NCI-H1417 treated with DMSO at 0.1 percent for 48 hours (cell line): Measurements from ENCODE around the gene ABLIM1.

Source experiments
- DNase-seq: peaks from one replicate; lab custom pipeline; 2025; lab: John Stamatoyannopoulos, UW

Gene ABLIM1

DNA sequence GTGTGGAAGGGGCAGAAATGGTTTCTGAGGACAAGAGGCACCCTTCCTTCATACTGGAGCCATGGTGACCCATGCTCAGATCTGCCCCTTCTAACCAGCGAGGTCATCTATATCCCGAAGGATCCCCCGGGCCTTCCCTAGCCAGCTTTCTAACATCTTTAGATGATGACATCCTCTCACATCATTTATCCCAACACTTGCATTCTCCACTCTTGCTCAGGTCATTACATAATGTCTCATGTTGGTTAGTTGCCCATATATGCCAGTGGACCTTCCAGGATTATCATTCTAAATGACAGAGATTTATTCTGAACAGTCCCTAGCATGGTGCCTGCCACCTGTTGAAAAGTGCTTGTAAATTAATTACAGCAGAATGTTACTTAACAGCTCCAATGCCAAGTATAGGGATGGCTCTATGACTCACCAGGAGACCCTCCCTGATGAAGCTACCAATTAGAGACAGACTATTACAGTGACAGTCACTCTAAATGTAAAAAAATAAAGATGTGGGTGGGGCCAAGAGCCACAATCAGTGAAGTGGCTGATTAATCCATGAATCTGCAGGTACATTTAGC lies 22.6 kb upstream of the ABLIM1 start:
- DNase-seq: peak; percentile 3

DNA sequence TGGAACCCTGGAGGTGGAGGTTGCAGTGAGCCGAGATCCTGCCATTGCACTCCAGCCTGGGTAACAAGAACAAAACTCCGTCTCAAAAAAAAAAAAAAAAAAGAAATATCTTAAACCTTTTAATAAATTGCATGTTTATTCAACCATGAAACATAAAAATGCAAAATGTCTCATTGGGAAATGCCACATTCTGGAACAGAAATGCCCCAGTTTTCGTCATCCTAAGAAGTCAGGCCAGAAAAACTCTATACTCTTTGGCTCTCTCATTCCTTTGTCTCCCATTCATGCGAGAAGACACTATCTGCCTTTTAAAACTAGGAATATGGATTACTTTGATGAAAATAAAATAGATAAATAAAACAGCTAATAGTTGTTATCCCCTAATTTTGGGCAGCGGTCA lies 21.5 kb upstream of the ABLIM1 start:
- DNase-seq: no peak

DNA sequence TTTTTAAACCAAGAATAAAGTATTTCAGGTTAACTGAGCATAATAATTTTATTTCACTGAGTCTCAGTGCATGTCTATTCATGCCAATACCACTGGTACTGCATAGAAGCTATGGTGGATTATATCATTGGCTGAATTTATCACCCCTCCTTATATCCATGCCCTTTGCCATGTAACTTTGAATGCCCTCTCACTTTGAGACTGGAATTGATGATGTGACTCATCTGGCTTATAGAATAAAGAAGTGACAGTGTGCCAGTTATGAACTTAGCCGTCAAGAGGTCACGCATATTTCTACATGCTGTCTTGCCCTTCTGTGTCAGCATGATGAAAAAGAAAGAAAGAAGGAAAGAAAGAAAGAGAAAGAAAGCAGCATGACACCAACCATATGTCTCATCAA lies 20.7 kb upstream of the ABLIM1 start:
- DNase-seq: no peak

DNA sequence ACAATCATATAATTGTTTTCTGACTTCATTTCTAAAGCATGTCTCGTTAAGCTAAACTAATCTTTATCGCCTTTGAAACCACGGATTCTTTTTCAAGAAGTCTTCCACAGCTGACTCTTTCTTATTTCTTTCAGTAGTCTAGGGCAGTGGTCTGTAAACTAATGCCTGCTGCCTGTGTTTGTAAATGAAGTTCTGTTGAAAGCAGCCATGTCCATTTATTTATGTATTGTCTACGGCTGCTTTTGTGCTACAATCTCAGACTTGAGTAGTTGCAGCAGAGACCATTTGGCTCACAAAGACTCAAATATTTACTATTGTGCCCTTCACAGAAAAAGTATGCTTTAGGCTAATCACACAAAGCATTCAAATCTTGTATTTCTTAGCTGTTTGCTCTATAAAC lies 20.3 kb upstream of the ABLIM1 start:
- no peak for DNase-seq

- DNase-seq: no peak
These were observed 16.3 kb upstream of the ABLIM1 start for GRCh38 chr10:114674346-114674745.

- DNase-seq: no peak
These were observed 11.6 kb upstream of the ABLIM1 start for GRCh38 chr10:114669648-114670047.

DNA sequence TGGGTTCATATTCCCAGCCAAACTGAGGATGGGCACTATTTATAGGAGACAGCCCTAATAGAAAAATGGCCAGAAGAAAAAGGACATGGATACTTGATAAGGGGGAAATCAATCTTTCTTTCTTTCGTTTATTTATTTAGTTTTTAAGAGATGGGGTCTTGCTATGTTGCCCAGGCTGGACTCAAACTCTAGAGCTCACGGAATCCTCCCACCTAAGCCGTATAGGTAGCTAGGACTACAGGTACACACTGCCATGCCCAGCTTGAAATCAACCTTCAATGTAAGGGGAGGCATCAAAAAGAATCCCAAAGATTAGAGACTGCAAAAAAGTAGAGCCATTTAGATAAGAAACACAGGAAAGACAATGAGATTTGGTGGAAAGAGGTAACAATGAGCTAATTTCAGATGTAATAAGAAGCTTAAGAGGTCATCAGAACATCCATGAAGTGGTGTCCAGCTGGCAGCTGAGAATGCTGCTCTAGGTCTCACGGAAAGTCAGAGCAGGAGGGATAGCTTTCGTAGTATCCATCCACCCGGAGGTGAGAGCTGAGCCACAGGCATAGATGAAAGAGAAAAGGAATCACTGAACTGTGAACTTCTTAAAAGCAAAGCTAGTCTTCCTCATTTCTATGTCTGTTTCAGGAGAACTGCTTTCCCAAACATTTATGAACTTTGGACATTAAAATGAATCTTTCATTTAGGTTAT lies 10.5 kb upstream of the ABLIM1 start:
- no peak for DNase-seq

DNA sequence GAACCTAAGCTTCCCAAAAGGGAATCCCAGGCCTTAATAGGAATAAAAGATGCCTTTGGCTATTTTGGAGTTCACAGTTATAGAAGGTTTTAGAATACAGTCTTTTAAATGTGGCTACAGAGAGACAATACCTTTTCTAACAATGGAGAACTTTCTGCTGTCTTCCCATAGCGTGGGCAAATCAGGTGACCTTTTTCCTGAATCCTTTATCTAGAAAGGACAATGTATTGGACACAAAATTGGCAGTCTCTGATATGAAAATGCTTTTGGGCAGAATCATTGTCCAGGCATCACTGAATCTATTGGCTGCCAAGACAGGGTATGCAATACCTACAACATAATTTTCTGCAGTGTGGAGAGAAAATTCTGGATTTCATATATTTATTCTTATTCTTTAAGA lies 7.8 kb upstream of the ABLIM1 start:
- no peak for DNase-seq

GRCh38 chr10:114665406-114665805 lies 7.3 kb upstream of the ABLIM1 start:
- no peak for DNase-seq

DNA sequence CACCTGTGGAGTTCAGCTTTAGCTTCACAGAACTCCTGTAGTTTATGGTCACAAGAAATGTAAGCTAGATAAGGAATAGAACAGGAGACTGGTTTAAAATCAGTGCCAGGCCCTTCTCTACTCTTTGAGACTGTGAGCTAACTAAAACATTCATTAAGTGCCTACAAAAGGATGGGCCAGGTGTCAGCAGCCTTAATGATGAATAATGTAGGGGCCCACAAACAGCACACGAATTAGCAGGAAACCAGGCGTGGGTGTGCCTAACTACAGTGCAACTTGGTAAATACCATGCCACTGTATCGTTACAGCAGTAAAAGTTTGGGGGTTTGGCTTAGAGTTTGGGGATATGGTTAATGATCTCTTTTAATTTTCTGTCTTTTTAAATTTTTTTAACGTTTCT lies 6.1 kb upstream of the ABLIM1 start:
- no peak for DNase-seq

DNA sequence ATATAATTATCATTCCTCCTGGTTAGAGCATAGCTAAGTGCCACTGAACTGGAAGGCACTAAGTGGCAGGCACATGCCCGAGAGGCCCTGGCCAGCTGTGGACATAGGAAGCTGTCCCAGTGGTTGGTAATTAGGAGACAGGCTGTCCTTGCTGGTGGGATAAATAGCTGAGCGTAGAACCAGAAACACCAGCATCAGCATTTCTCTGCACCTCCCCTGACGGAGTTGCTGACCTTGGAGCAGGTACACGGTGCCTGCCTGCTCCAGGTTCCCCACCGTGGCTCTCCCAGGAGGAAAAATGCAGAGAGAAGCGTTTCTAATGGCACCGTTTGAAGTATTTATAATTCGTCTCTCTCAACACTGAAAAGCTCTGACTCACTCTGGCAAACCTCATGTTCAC lies 5.6 kb upstream of the ABLIM1 start:
- no peak for DNase-seq

DNA sequence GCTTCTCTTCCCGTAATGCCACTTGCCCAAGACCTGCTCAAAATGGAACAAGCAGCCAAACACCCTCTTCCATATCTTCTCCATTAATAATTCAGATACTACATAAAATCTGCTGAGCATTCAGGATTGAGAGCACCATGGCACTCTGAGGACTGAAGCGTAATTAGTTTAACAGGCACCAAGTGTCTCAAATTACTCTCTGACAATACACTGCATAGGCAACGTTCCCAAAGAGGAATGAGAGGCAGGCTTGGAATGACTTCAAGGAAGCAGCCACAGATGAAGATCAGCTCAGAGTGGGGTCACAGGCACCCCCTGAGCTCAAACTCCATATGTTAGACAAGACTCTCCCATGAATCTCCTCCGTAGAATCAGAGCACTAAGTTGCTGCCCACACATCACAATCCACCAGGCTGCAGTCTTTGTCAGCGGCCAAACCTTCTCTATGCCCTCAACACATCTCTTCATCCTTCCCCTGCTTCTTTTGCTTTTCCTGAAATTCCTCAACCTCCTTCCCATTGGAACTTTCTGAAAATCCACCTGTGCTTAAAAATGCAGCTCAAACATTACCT lies 4.7 kb upstream of the ABLIM1 start:
- no peak for DNase-seq

GRCh38 chr10:114661212-114661880 lies 3.3 kb upstream of the ABLIM1 start:
- DNase-seq: no peak

DNA sequence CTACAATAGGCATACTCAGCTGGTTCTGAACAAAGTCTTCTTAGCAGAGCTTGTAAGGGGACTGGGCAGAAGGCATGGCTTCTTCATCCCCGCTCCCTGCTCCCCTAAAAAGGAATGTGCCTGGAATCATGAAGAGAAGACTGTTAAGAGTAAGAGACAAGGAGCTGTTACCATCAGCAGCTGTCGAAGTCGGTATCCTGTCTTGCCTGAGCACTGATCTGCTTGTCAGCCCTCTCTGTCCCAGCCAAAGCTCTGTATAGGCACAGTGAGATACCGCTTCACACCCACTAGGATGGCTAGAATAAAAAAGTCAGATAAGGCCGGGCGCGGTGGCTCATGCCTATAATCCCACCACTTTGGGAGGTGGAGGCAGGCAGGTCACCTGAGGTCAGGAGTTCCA lies 2.4 kb downstream of the ABLIM1 start:
- no peak for DNase-seq

- no peak for DNase-seq
These were observed 3.1 kb downstream of the ABLIM1 start for GRCh38 chr10:114654822-114655575.

GRCh38 chr10:114653926-114654325 lies 4.1 kb downstream of the ABLIM1 start:
- no peak for DNase-seq

DNA sequence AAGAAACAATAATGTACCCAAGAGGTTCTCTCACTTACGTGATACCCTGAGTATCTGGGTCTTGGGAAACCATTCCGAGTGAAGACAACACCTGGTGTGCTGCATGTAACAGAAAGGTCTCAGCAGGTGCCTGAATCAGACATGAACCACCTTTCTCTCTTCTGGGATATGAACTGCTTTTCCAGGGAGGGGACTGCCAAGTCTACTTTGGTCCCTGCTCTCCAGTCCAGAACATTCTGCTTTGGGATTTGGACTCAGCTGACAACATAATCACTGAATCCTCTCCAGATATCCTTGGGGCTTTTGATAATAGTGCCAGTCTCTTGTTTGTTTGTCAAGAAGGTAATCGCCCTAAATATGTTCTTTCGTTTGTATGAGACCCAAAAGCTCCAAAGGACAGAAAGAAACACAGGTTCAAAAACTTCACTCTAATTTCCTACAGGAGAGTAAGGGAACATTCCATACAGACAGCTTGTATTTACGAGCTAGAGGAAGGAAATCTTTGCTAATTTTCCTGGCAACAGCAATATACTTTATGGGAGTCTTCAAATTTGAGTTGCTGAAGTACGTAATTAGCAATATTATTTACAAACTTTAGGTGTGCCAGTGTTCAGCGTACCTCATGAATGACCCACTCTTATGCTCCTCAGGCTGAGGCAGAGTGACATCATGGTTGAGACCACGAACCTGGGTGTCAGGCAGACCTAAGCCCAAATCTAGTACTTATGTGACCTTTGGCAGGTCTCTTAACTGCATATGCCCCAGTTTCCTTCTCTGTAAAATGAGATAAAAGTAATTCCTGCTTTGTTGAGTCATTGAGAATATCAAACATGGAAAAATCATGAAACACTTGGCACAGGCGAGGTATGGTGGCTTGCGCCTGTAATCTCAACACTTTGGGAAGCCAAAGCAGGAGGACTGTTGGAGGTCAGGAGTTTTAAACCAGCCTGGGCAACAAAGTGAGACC lies 5.4 kb downstream of the ABLIM1 start:
- DNase-seq: no peak

DNA sequence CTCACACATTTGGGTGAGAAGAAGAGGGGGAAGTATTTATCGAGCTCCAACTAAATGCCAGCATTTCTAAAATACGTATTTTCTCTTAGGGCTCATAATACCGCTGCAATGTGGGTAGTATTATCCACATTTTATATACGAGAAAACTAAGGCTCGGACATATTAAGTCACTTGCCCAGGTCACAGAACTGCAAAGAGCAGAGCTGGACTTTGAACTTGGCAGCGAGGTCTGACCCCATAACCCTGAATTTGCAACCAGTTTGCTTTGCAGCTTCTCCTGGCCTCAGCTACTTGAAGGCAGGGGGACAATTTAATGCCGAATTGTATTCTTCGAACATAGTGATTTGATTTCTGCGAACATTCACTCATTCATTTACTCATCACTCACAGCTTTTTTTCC lies 7.2 kb downstream of the ABLIM1 start:
- DNase-seq: no peak

GRCh38 chr10:114650266-114650665 lies 7.8 kb downstream of the ABLIM1 start:
- no peak for DNase-seq

GRCh38 chr10:114649217-114649903 lies 8.7 kb downstream of the ABLIM1 start:
- DNase-seq: no peak

DNA sequence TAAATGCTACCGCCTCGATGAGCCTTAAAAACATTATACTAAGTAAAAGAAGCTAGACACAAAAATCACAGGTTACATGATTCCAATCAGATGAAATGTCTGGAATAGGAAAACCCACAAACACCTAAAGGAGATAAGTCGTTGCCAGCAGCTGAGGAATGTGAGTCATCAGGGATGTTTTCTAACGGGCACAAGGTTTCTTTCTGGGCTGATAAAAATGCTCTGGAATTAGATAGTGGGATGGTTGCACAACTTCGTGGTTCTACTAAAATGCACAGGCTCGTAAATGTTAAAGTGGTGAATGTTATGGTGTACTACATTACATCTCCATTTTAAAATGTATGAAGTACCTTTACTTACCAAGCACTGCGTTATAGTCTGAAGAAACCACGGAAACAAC lies 9.7 kb downstream of the ABLIM1 start:
- DNase-seq: no peak
